AG09309 (cell line): ENCODE measurements around the gene PPP4R1.

Experiments
- DNase-seq: peaks from one replicate; pipeline ENCODE4 v3.0.0-alpha.2; 2010; ENCODE audit warnings: low read depth
- H3K4me3 ChIP-seq: 2 replicates; pipeline ENCODE4 v1.5.1; 2011; ENCODE audit warnings: mild to moderate bottlenecking, low read depth, low read length, moderate library complexity; ENCODE audit not compliant: control insufficient read depth
- TF ChIP-seq, protein P1 (sequence below): IDR thresholded peaks from 2 replicates; pipeline ENCODE4 v1.5.1; 2011; ENCODE audit warnings: mild to moderate bottlenecking, low read depth, low read length, inconsistent platforms; ENCODE audit not compliant: insufficient read depth, control insufficient read depth; ENCODE audit errors: missing control alignments

Gene PPP4R1

DNA sequence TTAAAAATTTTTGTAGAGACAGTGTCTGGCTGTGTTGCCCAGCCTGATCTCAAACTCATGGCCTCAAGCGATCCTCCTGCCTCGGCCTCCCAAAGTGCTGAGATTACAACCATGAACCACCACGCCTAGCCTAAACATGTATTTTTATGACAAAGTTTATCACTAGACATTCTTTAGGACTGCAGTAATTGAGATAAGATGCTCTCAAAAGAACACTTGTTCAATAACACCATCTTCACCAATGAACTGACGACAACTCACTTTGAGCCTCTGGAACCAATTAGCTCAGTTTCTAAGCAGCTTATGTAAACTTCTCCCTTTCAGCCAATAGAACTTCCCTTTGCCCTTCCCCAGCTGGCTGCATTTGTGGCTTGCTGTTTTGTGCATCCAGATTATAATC lies 15.3 kb upstream of the PPP4R1 start:
- TF ChIP-seq, protein P1, sequence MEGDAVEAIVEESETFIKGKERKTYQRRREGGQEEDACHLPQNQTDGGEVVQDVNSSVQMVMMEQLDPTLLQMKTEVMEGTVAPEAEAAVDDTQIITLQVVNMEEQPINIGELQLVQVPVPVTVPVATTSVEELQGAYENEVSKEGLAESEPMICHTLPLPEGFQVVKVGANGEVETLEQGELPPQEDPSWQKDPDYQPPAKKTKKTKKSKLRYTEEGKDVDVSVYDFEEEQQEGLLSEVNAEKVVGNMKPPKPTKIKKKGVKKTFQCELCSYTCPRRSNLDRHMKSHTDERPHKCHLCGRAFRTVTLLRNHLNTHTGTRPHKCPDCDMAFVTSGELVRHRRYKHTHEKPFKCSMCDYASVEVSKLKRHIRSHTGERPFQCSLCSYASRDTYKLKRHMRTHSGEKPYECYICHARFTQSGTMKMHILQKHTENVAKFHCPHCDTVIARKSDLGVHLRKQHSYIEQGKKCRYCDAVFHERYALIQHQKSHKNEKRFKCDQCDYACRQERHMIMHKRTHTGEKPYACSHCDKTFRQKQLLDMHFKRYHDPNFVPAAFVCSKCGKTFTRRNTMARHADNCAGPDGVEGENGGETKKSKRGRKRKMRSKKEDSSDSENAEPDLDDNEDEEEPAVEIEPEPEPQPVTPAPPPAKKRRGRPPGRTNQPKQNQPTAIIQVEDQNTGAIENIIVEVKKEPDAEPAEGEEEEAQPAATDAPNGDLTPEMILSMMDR, result no peak
- H3K4me3 ChIP-seq, result no peak overlapping the region
- no peak for DNase-seq

DNA sequence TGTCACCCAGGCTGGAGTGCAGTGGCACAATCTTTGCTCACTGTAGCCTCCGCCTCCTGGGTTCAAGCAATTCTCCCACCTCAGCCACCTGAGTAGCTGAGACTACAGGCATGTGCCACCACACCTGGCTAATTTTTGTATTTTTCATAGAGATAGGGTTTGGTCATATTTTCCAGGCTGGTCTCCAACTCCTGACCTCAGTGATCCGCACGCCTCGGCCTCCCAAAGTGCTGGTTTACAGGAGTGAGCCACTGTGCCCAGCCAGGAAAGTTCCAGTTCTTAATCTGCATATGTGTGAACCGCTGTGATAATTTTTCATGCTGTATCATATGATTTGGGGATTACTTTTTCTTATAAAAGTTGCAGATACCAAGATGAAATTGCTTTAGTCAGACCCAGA lies 14.6 kb upstream of the PPP4R1 start:
- no peak for DNase-seq
- no peak overlapping the region for H3K4me3 ChIP-seq
- TF ChIP-seq, protein P1, result no peak

DNA sequence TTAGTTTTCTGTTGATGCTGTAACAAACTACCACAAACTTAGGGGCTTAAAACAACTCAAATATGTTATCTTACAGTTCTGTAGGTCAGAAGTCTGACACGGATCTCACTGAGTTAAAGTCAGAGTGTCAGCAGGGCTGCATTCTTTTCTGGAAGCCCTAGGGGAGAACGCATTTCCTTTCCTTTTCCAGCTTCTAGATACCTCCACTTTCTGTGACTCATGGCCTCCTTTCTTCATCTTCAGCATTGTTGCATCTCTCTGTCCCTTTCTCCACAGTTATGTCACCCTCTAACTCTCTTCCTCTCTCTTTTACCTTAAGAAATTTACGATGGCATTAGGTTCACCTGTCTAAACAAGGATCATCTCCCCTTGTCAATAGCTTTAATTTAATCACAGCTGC lies 13.3 kb upstream of the PPP4R1 start:
- DNase-seq, result no peak
- TF ChIP-seq, protein P1, result no peak
- H3K4me3 ChIP-seq, result no peak overlapping the region

DNA sequence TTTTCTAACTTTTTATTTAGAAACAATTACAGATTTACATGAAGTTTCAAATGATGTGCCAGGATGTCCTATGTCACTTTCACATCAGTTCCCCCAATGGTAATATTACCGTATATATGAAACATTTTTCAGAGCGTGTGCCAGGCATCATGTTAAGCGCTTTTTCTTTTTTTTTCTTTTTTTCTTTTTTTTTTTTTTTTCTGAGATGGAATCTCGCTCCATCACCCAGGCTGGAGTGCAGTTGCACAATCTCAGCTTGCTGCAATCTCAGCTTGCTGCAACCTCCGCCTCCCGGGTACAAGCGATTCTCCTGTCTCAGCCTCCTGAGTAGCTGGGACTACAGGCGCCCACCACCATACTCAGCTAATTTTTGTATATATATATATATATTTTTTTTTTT lies 5.6 kb upstream of the PPP4R1 start:
- no peak for DNase-seq

DNA sequence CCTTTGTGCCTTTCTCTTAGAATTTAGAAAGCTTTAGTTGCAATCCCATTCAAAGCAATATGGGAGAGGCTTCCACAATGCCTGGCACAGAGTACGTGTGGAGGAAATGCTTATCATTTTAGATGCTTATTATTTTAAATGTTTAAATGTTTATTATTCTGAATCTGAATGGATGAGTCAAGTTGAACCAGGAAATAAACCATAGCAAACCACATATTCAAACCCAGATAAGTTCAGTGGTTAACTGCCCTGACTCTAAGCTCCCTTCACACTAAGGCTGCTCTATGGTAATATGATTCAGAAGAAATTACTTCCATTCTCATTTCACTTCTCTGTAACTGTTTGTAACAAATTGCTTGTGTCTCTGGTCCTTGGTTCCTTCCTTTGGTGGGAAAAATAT lies 5.2 kb upstream of the PPP4R1 start:
- TF ChIP-seq, protein P1, result no peak
- no peak overlapping the region for H3K4me3 ChIP-seq
- DNase-seq, result no peak

More for the DNA sequence above, 5.6 kb upstream of the PPP4R1 start:
- H3K4me3 ChIP-seq, result no peak overlapping the region
- TF ChIP-seq, protein P1, result no peak

DNA sequence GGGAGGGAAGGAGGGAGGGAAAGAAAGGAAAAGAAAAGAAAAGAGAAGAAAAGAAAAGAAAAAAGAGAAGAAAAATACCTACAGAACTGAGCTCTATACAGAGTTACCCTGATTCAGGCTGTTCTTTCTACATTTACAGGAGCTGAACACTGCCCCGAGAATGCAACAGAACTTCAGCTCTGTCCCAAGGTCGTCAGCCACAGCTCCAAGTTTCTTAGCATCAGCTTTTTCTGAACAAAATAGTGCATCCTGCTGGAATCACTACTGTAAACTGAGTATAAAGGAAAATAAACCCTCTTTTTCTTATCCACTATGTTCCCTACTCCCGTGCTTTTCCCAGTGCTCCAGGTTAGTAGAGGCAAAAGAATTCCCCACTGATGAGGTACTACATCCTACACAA lies 4.7 kb upstream of the PPP4R1 start:
- no peak for DNase-seq
- no peak overlapping the region for H3K4me3 ChIP-seq
- TF ChIP-seq, protein P1, result no peak

DNA sequence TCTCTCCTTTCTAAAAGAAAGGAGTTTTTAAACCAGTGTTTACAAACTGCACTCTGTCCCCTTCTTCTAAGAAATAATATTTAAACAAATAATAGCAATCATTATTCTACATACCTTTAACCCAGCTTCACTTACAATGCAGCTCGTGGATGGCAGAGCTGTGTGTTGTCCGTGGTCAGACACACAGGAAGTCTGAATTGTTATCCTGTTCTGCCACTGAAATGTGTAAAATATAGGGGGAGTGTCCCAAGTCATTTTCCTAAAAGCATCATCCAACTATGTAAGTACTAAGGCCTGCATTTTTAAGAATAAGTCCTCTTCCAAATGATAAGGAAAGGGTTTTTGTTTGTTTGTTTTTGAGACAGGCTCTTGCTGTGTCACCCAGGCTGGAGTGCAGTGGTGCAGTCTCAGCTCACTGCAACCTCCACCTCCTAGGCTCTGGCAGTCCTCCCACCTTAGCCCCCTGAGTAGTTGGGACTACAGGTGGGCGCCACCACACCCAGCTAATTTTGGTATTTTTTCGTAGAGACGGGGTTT lies 2.7 kb upstream of the PPP4R1 start:
- no peak overlapping the region for H3K4me3 ChIP-seq
- no peak for DNase-seq
- TF ChIP-seq, protein P1, result no peak
